HEK293 (cell line): ENCODE measurements around the gene SERINC2.
A peak's percentile ranks its signal among the peaks of the same experiment; 100 is the strongest.

Experiments used
- CTCF ChIA-PET: fragments of 350-600 bp; formaldehyde crosslinking; extraction: SDS; loops from one replicate; lab custom pipeline; 2021; ENCODE audit warnings: antibody characterized with exemption; lab: Yijun Ruan, JAX
- POLR2A ChIA-PET: fragments of 300-600 bp; formaldehyde crosslinking; extraction: SDS; loops from one replicate; lab custom pipeline; 2020; ENCODE audit warnings: antibody characterized with exemption, inconsistent platforms; lab: Yijun Ruan, JAX
- H3K27ac ChIP-seq: fragments of 200-500 bp; sonication (Bioruptor generic); 2 replicates; pipeline ENCODE4 v1.5.1; 2014; ENCODE audit warnings: low read depth, low read length, control low read depth, inconsistent platforms; ENCODE audit errors: extremely low read depth
- H3K36me3 ChIP-seq, 2 experiments: fragments of 200-500 bp in 1 of 2; sonication (Bioruptor generic) in 1 of 2; 1 replicate in 1 of 2; 2 replicates in 1 of 2; pipeline ENCODE4 v1.5.1; 2014 to 2017; ENCODE audit warnings: inconsistent platforms in 2 of 2, low read length in 2 of 2; ENCODE audit not compliant: control insufficient read depth in 2 of 2, insufficient read depth in 1 of 2
- H3K4me1 ChIP-seq: fragments of 200-500 bp; sonication (Bioruptor generic); 2 replicates; pipeline ENCODE4 v1.5.1; 2014; ENCODE audit warnings: mild to moderate bottlenecking, low read length, inconsistent platforms; ENCODE audit not compliant: control insufficient read depth, insufficient read depth
- H3K4me3 ChIP-seq: 2 replicates; pipeline ENCODE4 v1.5.1; 2011; ENCODE audit warnings: low read depth, mild to moderate bottlenecking, control low read depth, low read length, moderate library complexity
- H3K9me3 ChIP-seq: fragments of 200-500 bp; sonication (Bioruptor generic); 2 replicates; pipeline ENCODE4 v1.5.1; 2014; ENCODE audit warnings: low read depth, low read length, inconsistent platforms; ENCODE audit not compliant: control insufficient read depth, insufficient read depth
- FEZF1 ChIP-seq: fragments of 450-650 bp; formaldehyde crosslinking; IDR thresholded peaks from 2 replicates; pipeline ENCODE4 v1.5.1; 2016; ENCODE audit warnings: missing biosample characterization, missing genetic modification characterization
- GLI2 ChIP-seq: fragments of 450-650 bp; formaldehyde crosslinking; IDR thresholded peaks from 2 replicates; pipeline ENCODE4; 2017; ENCODE audit warnings: missing biosample characterization, missing genetic modification characterization, low read depth, borderline replicate concordance
- REPIN1 ChIP-seq: fragments of 450-650 bp; formaldehyde crosslinking; IDR thresholded peaks from 2 replicates; pipeline ENCODE4 v1.5.1; 2017; ENCODE audit warnings: missing biosample characterization, missing genetic modification characterization, low read depth
- TCF7L2 ChIP-seq: IDR thresholded peaks from 2 replicates; pipeline ENCODE4 v1.6.1; 2011; ENCODE audit warnings: low read depth, mild to moderate bottlenecking, inconsistent platforms, low read length, moderate library complexity, borderline replicate concordance
- YY1 ChIP-seq: fragments of 450-650 bp; formaldehyde crosslinking; IDR thresholded peaks from 2 replicates; pipeline ENCODE4 v1.5.1; 2018; ENCODE audit warnings: missing biosample characterization, missing genetic modification characterization
- ZBTB1 ChIP-seq: fragments of 450-650 bp; formaldehyde crosslinking; IDR thresholded peaks from 2 replicates; pipeline ENCODE4 v1.5.1; 2016; ENCODE audit warnings: missing biosample characterization, missing genetic modification characterization
- ZBTB17 ChIP-seq: fragments of 450-650 bp; formaldehyde crosslinking; IDR thresholded peaks from 2 replicates; pipeline ENCODE4 v1.5.1; 2016; ENCODE audit warnings: missing biosample characterization, missing genetic modification characterization
- ZFP41 ChIP-seq: fragments of 450-650 bp; formaldehyde crosslinking; IDR thresholded peaks from 2 replicates; pipeline ENCODE4 v1.5.1; 2016; ENCODE audit warnings: missing biosample characterization, missing genetic modification characterization, borderline replicate concordance
- ZNF140 ChIP-seq: fragments of 450-650 bp; formaldehyde crosslinking; IDR thresholded peaks from 2 replicates; pipeline ENCODE4 v1.5.1; 2016; ENCODE audit warnings: missing biosample characterization, missing genetic modification characterization
- ZNF148 ChIP-seq: fragments of 450-650 bp; formaldehyde crosslinking; IDR thresholded peaks from 2 replicates; pipeline ENCODE4 v1.5.0; 2017; ENCODE audit warnings: missing biosample characterization, missing genetic modification characterization, borderline replicate concordance
- ZNF211 ChIP-seq: fragments of 450-650 bp; formaldehyde crosslinking; IDR thresholded peaks from 2 replicates; pipeline ENCODE4 v1.5.1; 2016; ENCODE audit warnings: low read depth, missing biosample characterization, missing genetic modification characterization
- ZNF23 ChIP-seq: fragments of 450-650 bp; formaldehyde crosslinking; IDR thresholded peaks from 2 replicates; pipeline ENCODE4 v1.5.1; 2016; ENCODE audit warnings: missing biosample characterization, missing genetic modification characterization, borderline replicate concordance
- ZNF324 ChIP-seq: fragments of 450-650 bp; formaldehyde crosslinking; IDR thresholded peaks from 2 replicates; pipeline ENCODE4 v1.5.1; 2016; ENCODE audit warnings: missing biosample characterization, missing genetic modification characterization
- ZNF354C ChIP-seq: fragments of 450-650 bp; formaldehyde crosslinking; IDR thresholded peaks from 2 replicates; pipeline ENCODE4 v1.5.1; 2016; ENCODE audit warnings: missing biosample characterization, missing genetic modification characterization, low read depth, borderline replicate concordance
- ZNF391 ChIP-seq: fragments of 450-650 bp; formaldehyde crosslinking; IDR thresholded peaks from 2 replicates; pipeline ENCODE4 v1.5.1; 2016; ENCODE audit warnings: low read depth, missing biosample characterization, missing genetic modification characterization, borderline replicate concordance
- ZNF394 ChIP-seq: fragments of 450-650 bp; formaldehyde crosslinking; IDR thresholded peaks from 2 replicates; pipeline ENCODE4 v1.5.1; 2016; ENCODE audit warnings: missing biosample characterization, missing genetic modification characterization, mild to moderate bottlenecking, moderate library complexity, borderline replicate concordance
- ZNF510 ChIP-seq: fragments of 450-650 bp; formaldehyde crosslinking; IDR thresholded peaks from 2 replicates; pipeline ENCODE4 v1.5.1; 2018; ENCODE audit warnings: mild to moderate bottlenecking, missing genetic modification characterization, missing biosample characterization; ENCODE audit not compliant: insufficient replicate concordance
- ZNF544 ChIP-seq: fragments of 450-650 bp; formaldehyde crosslinking; IDR thresholded peaks from 2 replicates; pipeline ENCODE4 v1.5.0; 2017; ENCODE audit warnings: missing biosample characterization, missing genetic modification characterization
- ZNF549 ChIP-seq: fragments of 450-650 bp; IDR thresholded peaks from 2 replicates; pipeline ENCODE4 v1.5.1; 2018; ENCODE audit warnings: missing biosample characterization, missing genetic modification characterization, mild to moderate bottlenecking, inconsistent platforms, moderate library complexity
- ZNF560 ChIP-seq: fragments of 450-650 bp; formaldehyde crosslinking; IDR thresholded peaks from 2 replicates; pipeline ENCODE4 v1.5.1; 2017; ENCODE audit warnings: missing biosample characterization, missing genetic modification characterization, borderline replicate concordance
- ZNF580 ChIP-seq: fragments of 450-650 bp; formaldehyde crosslinking; IDR thresholded peaks from 2 replicates; pipeline ENCODE4 v1.5.1; 2016; ENCODE audit warnings: missing biosample characterization, missing genetic modification characterization
- ZNF585B ChIP-seq: fragments of 450-650 bp; formaldehyde crosslinking; IDR thresholded peaks from 2 replicates; pipeline ENCODE4 v1.5.1; 2016; ENCODE audit warnings: missing biosample characterization, missing genetic modification characterization
- ZNF624 ChIP-seq: fragments of 450-650 bp; formaldehyde crosslinking; IDR thresholded peaks from 2 replicates; pipeline ENCODE4 v1.5.1; 2017; ENCODE audit warnings: missing biosample characterization, missing genetic modification characterization
- ZNF654 ChIP-seq: fragments of 450-650 bp; formaldehyde crosslinking; IDR thresholded peaks from 2 replicates; pipeline ENCODE4 v1.5.1; 2016; ENCODE audit warnings: low read depth, missing biosample characterization, missing genetic modification characterization
- ZNF660 ChIP-seq: fragments of 450-650 bp; IDR thresholded peaks from 2 replicates; pipeline ENCODE4 v1.5.1; 2018; ENCODE audit warnings: missing biosample characterization, mild to moderate bottlenecking, missing genetic modification characterization
- ZNF670 ChIP-seq: fragments of 450-650 bp; formaldehyde crosslinking; IDR thresholded peaks from 2 replicates; pipeline ENCODE4 v1.5.1; 2016; ENCODE audit warnings: missing biosample characterization, missing genetic modification characterization, low read depth
- ZNF677 ChIP-seq: fragments of 450-650 bp; IDR thresholded peaks from 2 replicates; pipeline ENCODE4 v1.5.0; 2018; ENCODE audit warnings: missing biosample characterization, mild to moderate bottlenecking, missing genetic modification characterization, moderate library complexity
- TF ChIP-seq, protein P1 (sequence below): fragments of 450-650 bp; formaldehyde crosslinking; IDR thresholded peaks from 2 replicates; pipeline ENCODE4 v1.5.1; 2016; ENCODE audit warnings: missing biosample characterization, missing genetic modification characterization

Gene SERINC2

GRCh38 chr1:31387612-31388011 lies 25.4 kb upstream of the SERINC2 start (continued):
- no peak for TF ChIP-seq REPIN1
- TF ChIP-seq ZNF585B, result no peak
- TF ChIP-seq ZNF23, result no peak
- no peak for TF ChIP-seq ZNF580 (tag by site-specific recombination)
- TF ChIP-seq, protein P1, sequence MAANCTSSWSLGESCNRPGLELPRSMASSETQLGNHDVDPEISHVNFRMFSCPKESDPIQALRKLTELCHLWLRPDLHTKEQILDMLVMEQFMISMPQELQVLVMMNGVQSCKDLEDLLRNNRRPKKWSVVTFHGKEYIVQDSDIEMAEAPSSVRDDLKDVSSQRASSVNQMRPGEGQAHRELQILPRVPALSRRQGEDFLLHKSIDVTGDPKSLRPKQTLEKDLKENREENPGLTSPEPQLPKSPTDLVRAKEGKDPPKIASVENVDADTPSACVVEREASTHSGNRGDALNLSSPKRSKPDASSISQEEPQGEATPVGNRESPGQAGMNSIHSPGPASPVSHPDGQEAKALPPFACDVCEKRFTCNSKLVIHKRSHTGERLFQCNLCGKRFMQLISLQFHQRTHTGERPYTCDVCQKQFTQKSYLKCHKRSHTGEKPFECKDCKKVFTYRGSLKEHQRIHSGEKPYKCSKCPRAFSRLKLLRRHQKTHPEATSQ (tag by site-specific recombination), result no peak
- TF ChIP-seq ZNF394, result peak; percentile 81
- TF ChIP-seq ZBTB1 (tag by site-specific recombination), result no peak
- no peak for TF ChIP-seq ZNF670 (tag by site-specific recombination)
- no peak for TF ChIP-seq ZNF211
- no peak for TF ChIP-seq ZFP41 (tag by site-specific recombination)
- TF ChIP-seq ZNF148 (tag by site-specific recombination), result no peak
- TF ChIP-seq ZNF624 (tag by site-specific recombination), result no peak
- no peak for TF ChIP-seq ZNF544 (tag by site-specific recombination)
- TF ChIP-seq ZNF549, result no peak
- no peak for TF ChIP-seq ZNF677
- no peak for TF ChIP-seq GLI2 (tag by site-specific recombination)
- TF ChIP-seq ZNF660 (tag by site-specific recombination), result no peak
- no peak for TF ChIP-seq ZNF354C
- no peak for TF ChIP-seq YY1
- no peak for TF ChIP-seq ZNF654 (tag by site-specific recombination)
- no peak for TF ChIP-seq ZNF510 (tag by site-specific recombination)
- TF ChIP-seq ZNF324 (tag by site-specific recombination), result peak; percentile 97
- no peak for TF ChIP-seq FEZF1 (tag by site-specific recombination)
- TF ChIP-seq ZNF391 (tag by site-specific recombination), result 0 out of 2 replicates have a peak, but pooled peaks have one; percentile 29
- TF ChIP-seq ZBTB17 (tag by site-specific recombination), result peak; percentile 55; the same call in 1 of the 2 replicates

GRCh38 chr1:31389616-31390015 lies 23.4 kb upstream of the SERINC2 start:
- H3K36me3 ChIP-seq, result no peaks in the 10 kb centered on the region
- TF ChIP-seq ZNF560 (tag by site-specific recombination) (no peak), TCF7L2 (no peak), ZNF140 (tag by site-specific recombination) (no peak)
- H3K4me1 ChIP-seq, result no peaks in the 10 kb centered on the region
- H3K4me3 ChIP-seq, result no peak overlapping the region
- H3K9me3 ChIP-seq, result no peaks in the 10 kb centered on the region
- ChIA-PET POLR2A (interaction anchor here (0.6 to 1.7 kb wide), 2 partner anchors 93 to 196 kb away, joined by 4 to 6 read pairs; partner anchors contain the start of genes SNRNP40 and ZCCHC17), CTCF (interaction anchor here (0.7 to 1.8 kb wide), 4 partner anchors 16 to 857 kb away, joined by 3 to 7 read pairs (median 6); no protein-coding TSS in a partner anchor)
- no peak overlapping the region for H3K27ac ChIP-seq
